Thymus (tissue), 11 donors: ENCODE measurements around the gene BAZ2B. TPM values are rescaled to one million over a fixed set of nuclear protein-coding genes. Genes with fewer than 3 reads are reported as not detected.

ENCODE experiments used
- DNase-seq, 9 donors: peaks; one replicate each; pipeline ENCODE4 v3.0.0-alpha.2; 2013; ENCODE audit warnings: low spot score in 9 of 9, low read depth in 6 of 9, missing footprints in 1 of 9
- H3K27ac ChIP-seq, 2 donors: one replicate each; pipeline ENCODE4 v1.5.1; 2013; ENCODE audit warnings: control low read depth in 1 of 2, low read depth in 1 of 2, low read length in 1 of 2, mild to moderate bottlenecking in 1 of 2, moderate library complexity in 1 of 2
- H3K27me3 ChIP-seq, 2 donors: one replicate each; pipeline ENCODE4 v1.5.1; 2013; ENCODE audit warnings: low read length in 1 of 2; ENCODE audit not compliant: control insufficient read depth in 2 of 2, insufficient read depth in 1 of 2
- H3K36me3 ChIP-seq, 2 donors: one replicate each; pipeline ENCODE4 v1.5.1; 2013; ENCODE audit warnings: low read length in 1 of 2, mild to moderate bottlenecking in 1 of 2, moderate library complexity in 1 of 2; ENCODE audit not compliant: control insufficient read depth in 2 of 2, insufficient read depth in 2 of 2
- H3K4me1 ChIP-seq, 2 donors: one replicate each; pipeline ENCODE4 v1.5.1; 2013; ENCODE audit warnings: low read length in 2 of 2; ENCODE audit not compliant: control insufficient read depth in 2 of 2, insufficient read depth in 2 of 2
- H3K4me3 ChIP-seq, 2 donors: one replicate each; pipeline ENCODE4 v1.5.1; 2013; ENCODE audit warnings: low read length in 2 of 2, control low read depth in 1 of 2, mild to moderate bottlenecking in 1 of 2
- H3K9me3 ChIP-seq, 2 donors: one replicate each; pipeline ENCODE4 v1.5.1; 2013; ENCODE audit warnings: low read length in 1 of 2, mild to moderate bottlenecking in 1 of 2; ENCODE audit not compliant: control insufficient read depth in 2 of 2, insufficient read depth in 1 of 2
- WGBS: extraction: QIAGEN DNeasy Blood & Tissue Kit; methylation state at CpG from one replicate; pipeline ENCODE4 v1.1.7; 2013; 5-methylcytosine and 5-hydroxymethylcytosine counted together
- polyA plus RNA-seq: library from polyadenylated mRNA; stranded (reverse); fragments of 200-250 nt; gene quantifications from one replicate; pipeline ENCODE4 v1.2.3, GENCODE V29; 2013
- total RNA-seq: library from RNA; stranded (reverse); fragments of 120-200 nt; gene quantifications from one replicate; pipeline ENCODE4 v1.2.4, GENCODE V29; 2013
- donor health status: healthy.

Gene BAZ2B
- total and polyA plus RNA-seq, 2 donors = 16.9 to 43.3 TPM

DNA sequence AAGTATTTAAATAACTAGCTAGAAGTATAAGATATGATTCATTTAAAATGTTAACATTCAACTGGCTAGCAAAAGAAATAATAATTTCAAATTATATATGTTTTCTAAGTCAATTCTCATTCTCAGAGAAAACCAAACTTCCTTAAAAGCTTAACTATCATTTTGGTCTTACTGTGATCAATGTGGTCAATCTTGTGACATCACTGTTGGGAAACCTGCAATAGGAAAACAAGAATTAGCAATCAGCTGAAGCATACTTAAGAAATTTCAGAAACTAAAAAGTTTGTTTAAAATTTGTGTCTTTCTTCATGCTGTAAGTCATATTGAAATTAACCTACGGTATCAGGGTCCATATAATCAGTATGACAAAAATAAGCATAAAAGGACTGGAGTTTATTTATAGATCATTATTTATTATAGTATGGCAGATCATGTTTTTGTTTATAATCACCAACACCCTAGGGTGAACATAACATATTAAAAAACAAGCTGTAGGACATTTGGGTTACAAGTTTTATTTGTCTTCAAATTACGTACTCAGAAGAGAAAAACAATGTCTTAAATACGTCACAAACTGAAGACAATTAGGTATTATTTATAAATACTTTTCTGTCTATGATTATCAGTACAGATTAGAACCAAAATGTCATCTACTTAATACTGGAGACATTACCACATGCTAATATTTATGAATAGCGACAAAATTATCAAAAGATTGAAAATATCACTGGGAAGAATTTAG is 60.5 kb downstream of the BAZ2B start:
- Histone ChIP-seq H3K36me3 (no peaks in the 10 kb centered on the region), H3K27ac (no peak overlapping the region), H3K4me1 (no peaks in the 10 kb centered on the region), H3K9me3 (no peaks in the 10 kb centered on the region), H3K4me3 (no peak overlapping the region), H3K27me3 (no peaks in the 10 kb centered on the region)
- DNase-seq = no peak
- WGBS = 97% methylated on average over 4 of the region's 4 CpGs

GRCh38 chr2:159553727-159554126 is 62.6 kb downstream of the BAZ2B start:
- 96% methylated on average over 1 of the region's 1 CpG for WGBS
- Histone ChIP-seq H3K36me3 (no peaks in the 10 kb centered on the region), H3K9me3 (no peaks in the 10 kb centered on the region), H3K4me3 (no peak overlapping the region), H3K4me1 (peaks cover 0 to 4% of the 10 kb centered on the region in 2 donors), H3K27me3 (no peaks in the 10 kb centered on the region), H3K27ac (no peak overlapping the region)
- no peak for DNase-seq

- H3K9me3 ChIP-seq = no peaks in the 10 kb centered on the region
- WGBS = 97% methylated on average over 1 of the region's 1 CpG
- H3K4me3 ChIP-seq = no peak overlapping the region
- H3K36me3 ChIP-seq = no peaks in the 10 kb centered on the region
- H3K4me1 ChIP-seq = peaks cover 0 to 4% of the 10 kb centered on the region in 2 donors
- no peak for DNase-seq
- no peak overlapping the region for H3K27ac ChIP-seq
- no peaks in the 10 kb centered on the region for H3K27me3 ChIP-seq
These were observed 64.5 kb downstream of the BAZ2B start for GRCh38 chr2:159551806-159552205.

- DNase-seq = no peak
- no peaks in the 10 kb centered on the region for H3K9me3 ChIP-seq
- no peak overlapping the region for H3K27ac ChIP-seq
- 98% methylated on average over 2 of the region's 2 CpGs for WGBS
- no peaks in the 10 kb centered on the region for H3K36me3 ChIP-seq
- H3K27me3 ChIP-seq = no peaks in the 10 kb centered on the region
- H3K4me1 ChIP-seq = peaks cover 0 to 4% of the 10 kb centered on the region in 2 donors
- no peak overlapping the region for H3K4me3 ChIP-seq
These were observed 66.1 kb downstream of the BAZ2B start for GRCh38 chr2:159550231-159550630.

DNA sequence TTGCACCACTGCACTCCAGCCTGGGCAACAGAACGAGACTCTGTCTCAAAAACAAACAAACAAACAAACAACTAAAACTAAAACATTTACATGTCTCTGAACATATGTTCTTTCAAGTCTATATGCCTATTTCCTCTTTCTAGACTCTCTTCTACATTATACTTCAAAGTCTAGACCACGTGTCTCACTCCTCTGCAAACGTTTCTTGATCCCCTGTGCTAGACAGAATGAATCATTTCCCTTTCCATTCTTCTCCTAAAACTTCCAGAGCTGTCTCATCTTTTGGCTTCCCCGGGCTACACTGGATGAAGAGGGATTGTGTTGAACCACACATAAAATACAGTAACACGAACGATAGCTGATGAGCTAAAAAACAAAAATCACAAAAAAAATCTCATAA is 67.1 kb downstream of the BAZ2B start:
- Histone ChIP-seq H3K36me3 (no peaks in the 10 kb centered on the region), H3K27ac (no peak overlapping the region), H3K27me3 (no peaks in the 10 kb centered on the region), H3K4me3 (no peak overlapping the region), H3K9me3 (no peaks in the 10 kb centered on the region), H3K4me1 (peaks cover 0 to 4% of the 10 kb centered on the region in 2 donors)
- DNase-seq = peak in 7 of 9 donors; percentile 4 to 55 (median 30)
- 69% methylated on average over 6 of the region's 6 CpGs for WGBS

DNA sequence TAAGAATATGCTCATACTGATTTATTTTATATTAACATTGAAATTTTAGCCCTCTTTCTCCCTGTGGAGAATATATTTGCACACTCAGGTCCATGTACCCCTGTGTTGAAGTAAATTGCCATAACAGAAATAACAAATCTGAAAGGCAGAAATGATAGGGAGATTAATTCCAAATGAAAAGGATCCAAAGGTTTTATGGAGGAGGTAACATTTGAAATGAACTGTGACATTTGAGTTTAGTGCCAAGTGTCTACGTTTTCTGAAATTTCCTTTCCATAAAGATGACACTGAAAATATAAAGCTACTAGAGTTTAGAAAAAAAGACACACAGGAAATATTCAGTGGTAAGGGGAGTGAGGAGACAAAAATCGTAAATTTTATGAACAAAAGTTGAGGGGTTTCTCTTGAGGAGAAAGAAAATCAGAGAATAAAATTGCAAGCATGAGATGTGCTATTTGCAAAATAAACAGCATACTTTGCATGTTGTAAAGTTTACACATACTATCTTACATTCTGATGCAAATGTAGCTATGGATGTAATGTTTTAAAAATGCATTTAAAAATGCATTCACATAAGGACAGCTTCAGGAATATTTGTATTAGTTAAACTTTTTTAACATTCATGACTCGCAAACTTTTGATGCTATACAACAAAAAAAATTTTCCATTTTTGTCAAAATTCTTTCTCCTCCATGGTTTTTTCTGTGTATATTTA is 69.5 kb downstream of the BAZ2B start:
- H3K4me1 ChIP-seq = peaks cover 0 to 4% of the 10 kb centered on the region in 2 donors
- WGBS = 90% methylated on average over 3 of the region's 3 CpGs
- no peak overlapping the region for H3K4me3 ChIP-seq
- H3K36me3 ChIP-seq = no peaks in the 10 kb centered on the region
- no peak overlapping the region for H3K27ac ChIP-seq
- no peaks in the 10 kb centered on the region for H3K27me3 ChIP-seq
- no peak for DNase-seq
- H3K9me3 ChIP-seq = no peaks in the 10 kb centered on the region

DNA sequence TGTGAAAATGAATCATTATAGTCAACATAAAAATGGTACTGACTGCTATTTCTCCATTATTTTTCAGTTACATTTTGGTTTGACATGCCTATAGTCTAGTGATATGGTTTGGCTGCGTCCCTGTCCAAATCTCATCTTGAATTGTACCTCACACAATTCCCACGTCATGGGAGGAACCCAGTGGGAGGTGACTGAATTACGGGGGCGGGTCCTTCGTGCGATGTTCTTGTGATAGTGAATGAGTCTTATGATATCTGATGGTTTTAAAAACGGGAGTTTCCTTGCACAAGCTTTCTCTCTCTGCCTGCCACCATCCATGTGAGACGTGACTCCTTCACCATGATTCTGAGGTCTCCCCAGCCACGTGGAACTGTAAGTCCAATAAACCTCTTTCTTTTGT is 70.3 kb downstream of the BAZ2B start:
- H3K4me1 ChIP-seq = peaks cover 0 to 4% of the 10 kb centered on the region in 2 donors
- no peak overlapping the region for H3K4me3 ChIP-seq
- no peaks in the 10 kb centered on the region for H3K9me3 ChIP-seq
- no peak overlapping the region for H3K27ac ChIP-seq
- WGBS = 76% methylated on average over 9 of the region's 9 CpGs
- DNase-seq = no peak
- no peaks in the 10 kb centered on the region for H3K36me3 ChIP-seq
- no peaks in the 10 kb centered on the region for H3K27me3 ChIP-seq

GRCh38 chr2:159545085-159545484 is 71.3 kb downstream of the BAZ2B start:
- no peak for DNase-seq
- H3K9me3 ChIP-seq = no peaks in the 10 kb centered on the region
- H3K4me3 ChIP-seq = no peak overlapping the region
- peaks cover 0 to 4% of the 10 kb centered on the region in 2 donors for H3K4me1 ChIP-seq
- WGBS = 99% methylated on average over 1 of the region's 1 CpG
- no peaks in the 10 kb centered on the region for H3K36me3 ChIP-seq
- no peak overlapping the region for H3K27ac ChIP-seq
- H3K27me3 ChIP-seq = no peaks in the 10 kb centered on the region

GRCh38 chr2:159542101-159542500 is 74.2 kb downstream of the BAZ2B start:
- Histone ChIP-seq H3K4me1 (no peaks in the 10 kb centered on the region), H3K36me3 (peaks cover 0 to 3% of the 10 kb centered on the region in 2 donors), H3K27me3 (no peaks in the 10 kb centered on the region), H3K27ac (no peak overlapping the region), H3K9me3 (peaks cover 0 to 2% of the 10 kb centered on the region in 2 donors), H3K4me3 (no peak overlapping the region)
- no peak for DNase-seq
